Neuron (in vitro differentiated cells): ENCODE results near the gene C22orf31.

Experiments
- H2AFZ ChIP-seq: one replicate; pipeline ENCODE4 v1.6.1; 2013; ENCODE audit warnings: low read depth, mild to moderate bottlenecking, inconsistent platforms, low read length, moderate library complexity
- H3K27me3 ChIP-seq: one replicate; pipeline ENCODE4 v1.6.1; 2013; ENCODE audit warnings: low read length; ENCODE audit not compliant: insufficient read depth
- H3K36me3 ChIP-seq: one replicate; pipeline ENCODE4 v1.6.1; 2013; ENCODE audit warnings: low read length; ENCODE audit not compliant: insufficient read depth
- H3K4me1 ChIP-seq: one replicate; pipeline ENCODE4 v1.6.1; 2013; ENCODE audit warnings: low read length; ENCODE audit not compliant: insufficient read depth
- H3K4me3 ChIP-seq: 2 replicates; pipeline ENCODE4 v1.5.1; 2013; ENCODE audit warnings: mild to moderate bottlenecking, low read length, moderate library complexity
- H3K9me3 ChIP-seq: one replicate; pipeline ENCODE4 v1.6.1; 2013; ENCODE audit warnings: low read length

Gene C22orf31

DNA sequence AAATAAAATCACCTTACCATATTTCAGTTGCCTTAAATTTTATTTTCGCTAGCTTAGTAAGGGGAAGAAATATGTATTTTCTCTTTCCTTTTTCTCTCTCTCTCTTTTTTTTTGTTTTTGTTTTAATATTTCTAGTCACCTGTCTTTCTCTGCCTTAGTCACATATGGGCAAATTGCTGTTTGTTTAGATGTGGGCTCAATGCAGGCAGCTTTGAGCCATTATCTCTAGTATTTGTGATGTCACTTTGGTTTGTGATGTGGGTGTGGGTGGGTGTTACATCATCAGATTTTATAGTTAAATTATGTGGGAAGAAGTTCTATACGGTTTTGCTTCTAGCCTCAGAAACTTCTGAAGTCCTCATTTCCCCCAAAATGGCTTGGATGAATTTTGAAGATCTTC lies at the start of gene C22orf31:
C22orf31 (minus strand) TSS at position 59 of the 400 bp plus-strand sequence; CDS start at position 20, 39 bp downstream.
- Histone ChIP-seq H3K36me3 (no peaks in the 10 kb centered on the region), H3K27me3 (no peaks in the 10 kb centered on the region), H2AFZ (no peak within 1 kb of the TSS), H3K4me1 (no peaks in the 10 kb centered on the region), H3K4me3 (no peak within 1 kb of the TSS), H3K9me3 (no peaks in the 10 kb centered on the region)

DNA sequence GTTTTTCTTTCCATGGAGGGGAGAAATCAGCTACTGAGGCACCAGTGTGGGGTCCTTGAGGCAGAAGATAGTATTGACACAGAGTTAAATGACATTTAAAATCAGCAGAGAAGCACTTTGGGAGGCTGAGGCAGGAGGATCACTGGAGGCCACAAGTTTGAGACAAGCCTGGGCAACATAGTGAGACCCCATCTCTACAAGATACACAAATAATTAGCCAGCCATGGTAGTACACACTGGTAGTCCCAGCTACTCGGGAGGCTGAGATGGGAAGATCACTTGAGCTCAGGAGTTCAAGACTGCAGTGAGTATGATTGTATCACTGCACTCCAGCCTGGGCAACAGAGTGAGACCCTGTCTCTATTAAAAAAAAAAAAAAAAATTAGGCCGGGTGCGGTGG lies 49.3 kb upstream of the C22orf31 start:
- peaks cover 9% of the 10 kb centered on the region for H3K36me3 ChIP-seq
- peaks cover 6% of the 10 kb centered on the region for H3K9me3 ChIP-seq
- no peak overlapping the region for H2AFZ ChIP-seq
- H3K4me3 ChIP-seq: no peak overlapping the region
- H3K4me1 ChIP-seq: no peaks in the 10 kb centered on the region
- H3K27me3 ChIP-seq: no peaks in the 10 kb centered on the region

DNA sequence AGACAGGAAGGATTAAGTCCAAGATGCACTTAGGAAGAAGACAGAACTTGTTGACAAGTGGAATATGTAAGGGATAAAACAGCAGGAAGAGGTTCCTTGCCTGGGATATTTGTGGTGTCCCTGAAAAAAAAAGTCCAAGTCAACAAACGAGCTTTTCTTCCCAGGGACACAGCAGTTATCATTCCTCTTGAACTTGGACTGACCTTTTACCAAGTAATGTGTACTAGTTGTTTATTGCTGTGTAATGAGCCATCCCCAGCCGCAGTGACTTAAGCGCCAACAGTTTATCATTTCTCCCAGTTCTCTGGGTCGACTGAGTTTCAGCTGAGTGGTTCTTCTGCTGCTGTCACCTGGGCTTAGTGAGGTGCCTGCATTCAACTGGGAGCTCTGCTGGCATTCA lies 48.2 kb upstream of the C22orf31 start:
- Histone ChIP-seq H3K9me3 (peaks cover 6% of the 10 kb centered on the region), H3K27me3 (no peaks in the 10 kb centered on the region), H3K4me3 (no peak overlapping the region), H2AFZ (no peak overlapping the region), H3K36me3 (peaks cover 9% of the 10 kb centered on the region), H3K4me1 (no peaks in the 10 kb centered on the region)

DNA sequence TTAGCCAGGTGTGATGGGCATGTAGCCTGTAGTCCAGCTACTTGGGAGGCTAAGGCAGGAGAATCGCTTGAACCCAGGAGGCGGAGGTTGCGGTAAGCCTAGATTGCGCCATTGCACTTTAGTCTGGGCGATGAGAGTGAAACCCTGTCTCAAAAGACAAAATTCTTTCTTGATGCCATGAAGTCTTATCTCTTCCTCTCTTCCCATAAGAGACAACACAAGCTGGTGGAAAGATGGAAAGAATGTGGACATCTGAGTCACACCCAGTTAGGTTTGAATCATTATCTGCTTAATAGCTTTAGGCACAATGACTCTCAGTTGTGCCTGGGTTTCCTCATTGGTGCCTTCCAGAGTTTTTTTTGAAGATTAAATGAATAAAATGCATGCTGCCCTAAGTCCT lies 46.5 kb upstream of the C22orf31 start:
- Histone ChIP-seq H3K27me3 (no peaks in the 10 kb centered on the region), H3K4me3 (no peak overlapping the region), H3K36me3 (peaks cover 6% of the 10 kb centered on the region), H3K9me3 (peaks cover 6% of the 10 kb centered on the region), H2AFZ (no peak overlapping the region), H3K4me1 (peaks cover 10% of the 10 kb centered on the region)

DNA sequence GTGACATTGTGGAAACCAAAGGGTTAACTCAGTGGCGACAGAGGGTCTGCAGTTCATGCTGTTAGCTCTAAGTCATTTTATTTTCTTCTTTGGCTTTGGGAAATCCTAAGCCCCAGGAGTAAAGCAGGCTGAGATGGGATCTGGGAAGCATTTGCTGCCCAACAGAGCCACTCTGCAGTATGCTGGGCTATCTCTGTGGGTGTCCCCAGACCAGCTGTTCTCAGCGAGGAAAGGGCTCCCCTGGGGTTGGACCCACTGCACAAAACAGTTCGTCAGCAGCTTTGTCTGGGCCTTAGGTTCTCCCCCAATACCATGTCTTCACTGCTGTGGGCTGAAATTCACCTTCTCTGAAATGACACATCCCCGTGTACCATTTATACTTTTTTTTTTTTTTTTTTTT lies 45.2 kb upstream of the C22orf31 start:
- Histone ChIP-seq H3K27me3 (no peaks in the 10 kb centered on the region), H3K4me1 (peaks cover 23% of the 10 kb centered on the region), H3K36me3 (peaks cover 6% of the 10 kb centered on the region), H2AFZ (no peak overlapping the region), H3K9me3 (peaks cover 4% of the 10 kb centered on the region), H3K4me3 (no peak overlapping the region)

DNA sequence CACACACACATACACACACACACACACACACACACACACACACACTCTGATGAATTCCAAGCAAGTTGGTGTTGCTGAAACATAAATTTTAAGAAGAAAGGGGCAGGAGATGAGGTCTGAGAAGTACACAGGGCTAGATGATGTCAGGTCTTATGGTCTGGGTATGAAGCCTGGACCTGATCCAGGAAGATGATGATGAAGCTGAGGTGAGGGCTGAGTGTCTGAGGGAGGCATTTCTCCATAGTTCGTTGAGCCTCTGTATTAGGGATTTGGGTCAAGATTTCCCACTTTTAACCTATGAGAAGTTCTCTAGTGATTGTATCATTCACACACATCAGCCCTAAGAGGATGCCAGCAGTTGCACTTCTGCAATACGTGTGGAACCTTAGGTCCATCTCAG lies 43.8 kb upstream of the C22orf31 start:
- H3K9me3 ChIP-seq: no peaks in the 10 kb centered on the region
- no peak overlapping the region for H3K4me3 ChIP-seq
- peaks cover 2% of the 10 kb centered on the region for H3K36me3 ChIP-seq
- no peak overlapping the region for H2AFZ ChIP-seq
- peaks cover 29% of the 10 kb centered on the region for H3K4me1 ChIP-seq
- no peaks in the 10 kb centered on the region for H3K27me3 ChIP-seq

DNA sequence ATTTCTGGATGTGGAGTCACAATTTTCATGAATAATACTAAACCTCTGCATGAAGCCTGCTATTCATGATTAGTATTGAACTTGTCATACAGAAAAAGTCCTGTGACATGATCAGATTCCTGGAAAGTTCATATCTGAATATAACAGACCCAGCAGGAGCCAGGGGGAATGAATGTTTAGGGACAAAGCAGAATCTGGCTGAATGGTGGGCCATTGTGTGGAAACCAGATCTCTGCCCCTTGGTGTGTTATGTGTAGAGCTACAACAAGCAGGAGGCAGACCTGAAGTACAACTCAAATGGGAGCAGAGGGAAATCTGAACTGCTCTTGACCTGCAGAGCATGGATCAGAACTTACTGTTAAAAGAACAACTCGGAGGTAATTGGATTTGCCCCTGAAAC lies 41.5 kb upstream of the C22orf31 start:
- no peaks in the 10 kb centered on the region for H3K9me3 ChIP-seq
- H3K4me1 ChIP-seq: peaks cover 29% of the 10 kb centered on the region
- H3K4me3 ChIP-seq: no peak overlapping the region
- peaks cover 3% of the 10 kb centered on the region for H3K36me3 ChIP-seq
- H2AFZ ChIP-seq: no peak overlapping the region
- H3K27me3 ChIP-seq: no peaks in the 10 kb centered on the region

DNA sequence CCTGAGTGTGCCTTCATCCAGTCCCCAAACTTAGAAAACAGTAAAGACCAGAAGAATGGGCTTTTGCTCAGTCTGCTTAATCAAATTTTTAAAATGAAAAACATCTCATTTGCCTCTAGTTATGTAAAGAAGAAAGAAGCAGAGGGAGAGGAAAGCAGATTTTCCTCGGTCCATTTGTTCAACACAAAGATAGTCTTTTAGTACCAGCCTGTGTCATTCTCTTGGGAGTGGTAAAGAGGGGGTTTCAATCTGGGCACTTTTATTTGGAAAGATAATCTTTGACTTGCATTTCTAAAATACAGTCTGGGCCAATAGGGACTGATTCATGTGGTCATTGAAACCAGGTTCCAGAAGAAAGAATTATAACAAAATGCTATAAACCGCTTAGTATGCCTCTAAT lies 40.7 kb upstream of the C22orf31 start:
- H3K4me1 ChIP-seq: peaks cover 32% of the 10 kb centered on the region
- H3K27me3 ChIP-seq: no peaks in the 10 kb centered on the region
- H3K36me3 ChIP-seq: peaks cover 3% of the 10 kb centered on the region
- no peaks in the 10 kb centered on the region for H3K9me3 ChIP-seq
- no peak overlapping the region for H2AFZ ChIP-seq
- H3K4me3 ChIP-seq: no peak overlapping the region

DNA sequence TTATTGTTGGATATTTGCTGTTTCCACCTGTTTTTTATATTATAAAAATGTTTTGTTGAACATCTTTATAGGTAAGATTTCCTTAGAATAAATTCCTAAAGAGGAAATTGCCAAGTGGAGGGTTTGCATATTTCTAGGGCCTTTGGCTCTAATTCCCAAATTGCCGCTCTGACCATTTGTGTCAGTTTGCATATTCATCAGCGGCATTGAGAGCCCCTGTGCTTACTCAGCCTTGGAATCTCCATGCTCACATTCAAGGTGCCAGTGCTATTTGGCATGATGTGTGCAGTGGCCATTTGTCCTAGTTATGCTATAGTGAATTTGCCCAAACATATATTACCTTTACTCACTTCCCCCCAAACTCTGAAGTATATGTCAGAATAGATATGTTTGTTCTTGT lies 36.7 kb upstream of the C22orf31 start:
- no peak overlapping the region for H2AFZ ChIP-seq
- no peaks in the 10 kb centered on the region for H3K27me3 ChIP-seq

DNA sequence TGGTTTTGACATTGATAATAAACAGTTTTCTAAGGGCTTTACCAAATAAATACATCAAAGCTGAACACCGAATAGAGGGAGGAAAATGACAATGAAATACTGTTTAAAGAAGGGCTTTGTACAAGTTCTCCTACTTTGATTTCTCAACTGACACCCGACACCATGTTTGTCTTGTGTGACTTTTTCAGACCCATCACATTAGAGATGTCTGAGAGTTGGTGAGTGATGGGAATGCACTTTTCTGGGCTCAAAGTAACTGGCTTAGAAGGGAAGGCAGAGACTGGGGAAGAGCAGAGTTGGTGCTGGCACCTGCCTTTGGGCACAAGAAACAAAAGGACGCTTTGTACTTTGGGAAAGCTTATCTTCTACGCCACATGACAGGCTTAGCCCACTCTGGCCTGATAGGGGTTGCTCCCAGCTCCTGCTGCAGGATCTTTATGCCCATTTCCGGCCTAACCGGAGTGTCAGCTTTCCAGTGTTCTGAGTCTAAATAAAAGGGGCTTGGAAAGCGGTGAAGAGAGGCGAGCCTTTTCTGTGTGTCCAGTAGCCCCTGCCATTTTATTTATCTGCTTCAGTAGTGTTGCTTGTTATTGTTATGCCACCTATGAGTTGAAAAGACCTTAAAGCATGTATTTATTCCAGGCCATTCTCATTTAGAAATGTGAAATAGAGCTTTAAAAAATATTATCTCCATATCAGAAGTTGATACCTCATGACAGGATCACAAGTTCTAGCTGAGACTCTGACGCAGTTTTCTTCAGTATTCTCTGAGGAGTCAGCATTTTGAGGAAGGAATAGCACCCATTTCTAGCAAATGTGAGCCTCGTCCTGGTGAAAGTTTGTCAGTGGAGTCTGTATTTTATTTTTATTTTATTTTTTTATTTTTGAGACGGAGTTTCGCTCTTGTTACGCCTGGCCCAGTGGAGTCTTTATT lies 35.4 kb upstream of the C22orf31 start:
- Histone ChIP-seq H3K9me3 (peaks cover 2% of the 10 kb centered on the region), H2AFZ (no peak overlapping the region), H3K27me3 (no peaks in the 10 kb centered on the region), H3K4me1 (peaks cover 24% of the 10 kb centered on the region), H3K4me3 (no peak overlapping the region), H3K36me3 (peaks cover 14% of the 10 kb centered on the region)

More for the DNA sequence above, 36.7 kb upstream of the C22orf31 start:
- Histone ChIP-seq H3K36me3 (peaks cover 14% of the 10 kb centered on the region), H3K4me1 (peaks cover 37% of the 10 kb centered on the region), H3K9me3 (peaks cover 2% of the 10 kb centered on the region), H3K4me3 (no peak overlapping the region)

DNA sequence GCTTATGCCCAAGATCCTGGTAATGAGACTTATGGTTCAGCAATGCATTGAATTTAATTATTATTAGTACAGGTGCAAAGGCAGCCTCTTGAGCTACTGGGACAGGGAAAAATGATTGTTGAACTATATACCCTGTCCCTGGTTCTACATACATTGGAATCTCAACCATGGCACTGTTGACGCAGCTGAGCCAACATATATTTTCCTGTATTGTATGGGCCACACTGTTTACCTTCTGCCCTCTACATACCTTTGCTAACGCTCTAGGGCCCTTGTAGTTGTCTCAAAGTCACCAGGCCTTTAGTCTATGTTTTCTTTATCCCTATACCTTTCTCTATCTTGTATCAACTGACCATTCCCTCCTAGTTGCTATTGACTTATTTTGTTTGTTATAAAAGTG lies 33.8 kb upstream of the C22orf31 start:
- peaks cover 16% of the 10 kb centered on the region for H3K4me1 ChIP-seq
- H3K9me3 ChIP-seq: peaks cover 2% of the 10 kb centered on the region
- no peak overlapping the region for H2AFZ ChIP-seq
- no peaks in the 10 kb centered on the region for H3K27me3 ChIP-seq
- no peak overlapping the region for H3K4me3 ChIP-seq
- peaks cover 14% of the 10 kb centered on the region for H3K36me3 ChIP-seq

DNA sequence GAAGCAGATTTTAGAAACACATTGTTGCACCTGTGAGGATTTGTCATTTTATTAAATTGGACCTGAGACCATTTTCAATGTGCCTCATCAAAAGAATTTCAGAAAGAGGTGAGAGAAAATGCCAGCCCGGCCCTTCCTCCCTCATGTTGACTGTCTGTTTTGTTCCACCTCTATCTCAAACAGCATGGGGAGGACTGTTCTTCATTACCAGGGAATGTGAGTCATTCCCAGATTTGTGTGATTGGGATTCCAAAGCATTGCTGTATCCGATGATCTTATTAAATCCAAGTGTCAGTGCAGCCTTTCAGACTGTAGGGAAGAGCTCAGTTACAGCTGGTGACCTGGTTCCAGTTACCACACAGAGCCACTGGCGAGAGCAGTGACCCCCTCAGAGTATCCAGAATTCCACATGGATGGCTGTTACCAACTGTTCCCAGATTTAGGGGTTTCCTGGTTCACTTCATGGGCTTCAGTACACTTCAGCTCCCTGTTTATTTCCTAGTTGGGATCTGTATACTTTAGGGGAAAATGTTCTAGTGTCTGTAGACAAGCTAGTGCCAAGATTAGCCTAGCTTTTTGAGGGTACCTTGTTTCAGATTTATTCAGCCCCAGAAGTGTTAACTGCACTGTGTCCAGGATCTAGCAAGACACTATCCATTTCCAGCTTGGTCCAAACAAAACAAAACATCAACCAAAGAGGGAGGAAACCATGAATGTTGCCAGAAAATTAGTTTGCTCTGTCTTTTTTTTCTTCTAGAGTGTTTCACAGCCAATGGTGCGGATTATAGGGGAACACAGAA lies 32.1 kb upstream of the C22orf31 start:
- no peak overlapping the region for H2AFZ ChIP-seq
- no peak overlapping the region for H3K4me3 ChIP-seq
- peaks cover 2% of the 10 kb centered on the region for H3K9me3 ChIP-seq
- peaks cover 11% of the 10 kb centered on the region for H3K36me3 ChIP-seq
- H3K4me1 ChIP-seq: peaks cover 16% of the 10 kb centered on the region
- H3K27me3 ChIP-seq: no peaks in the 10 kb centered on the region

DNA sequence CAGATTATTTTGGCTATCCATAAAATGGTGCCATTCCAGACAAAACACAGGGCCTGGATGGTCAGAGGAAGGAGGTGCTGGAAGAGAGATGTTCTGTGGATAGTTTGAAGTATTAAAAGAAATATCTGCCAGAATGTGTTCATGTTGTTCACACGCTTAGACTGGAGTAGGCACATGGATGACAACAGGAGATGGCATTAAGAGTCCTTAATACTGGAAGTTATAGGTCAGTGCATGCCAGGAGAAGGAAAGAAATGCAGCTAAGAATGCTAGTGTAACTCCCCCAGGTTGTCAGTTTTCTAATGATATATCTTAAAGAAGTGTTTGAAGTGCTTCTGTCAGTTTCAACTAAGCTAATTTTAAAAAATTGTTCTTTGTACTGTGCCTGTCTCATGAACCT lies 31.4 kb upstream of the C22orf31 start:
- Histone ChIP-seq H2AFZ (no peak overlapping the region), H3K36me3 (peaks cover 11% of the 10 kb centered on the region), H3K9me3 (peaks cover 2% of the 10 kb centered on the region), H3K4me3 (no peak overlapping the region), H3K27me3 (no peaks in the 10 kb centered on the region), H3K4me1 (peaks cover 16% of the 10 kb centered on the region)
